Amygdala (tissue), 56 donors: Measurements from ENCODE around the gene PHACTR2.
"Not testable (repeated sequence)": the region's sequence is repeated elsewhere in the genome, so short reads cannot be mapped to it uniquely, and the experiment has no call there.

Source experiments
- DNase-seq, 56 donors: peaks; one replicate each; lab custom pipeline; 2025; lab: John Stamatoyannopoulos, UW

Gene PHACTR2

GRCh38 chr6:143677891-143678791 is at the start of gene PHACTR2:
PHACTR2 (plus strand) TSS chr6:143677965; CDS start chr6:143678164, 199 bp downstream.
- peak in 42 of 56 donors; percentile 4 to 64 (median 38) for DNase-seq

- DNase-seq, result no peak
These were observed 48.4 kb upstream of the PHACTR2 start for GRCh38 chr6:143629104-143630080.

DNA sequence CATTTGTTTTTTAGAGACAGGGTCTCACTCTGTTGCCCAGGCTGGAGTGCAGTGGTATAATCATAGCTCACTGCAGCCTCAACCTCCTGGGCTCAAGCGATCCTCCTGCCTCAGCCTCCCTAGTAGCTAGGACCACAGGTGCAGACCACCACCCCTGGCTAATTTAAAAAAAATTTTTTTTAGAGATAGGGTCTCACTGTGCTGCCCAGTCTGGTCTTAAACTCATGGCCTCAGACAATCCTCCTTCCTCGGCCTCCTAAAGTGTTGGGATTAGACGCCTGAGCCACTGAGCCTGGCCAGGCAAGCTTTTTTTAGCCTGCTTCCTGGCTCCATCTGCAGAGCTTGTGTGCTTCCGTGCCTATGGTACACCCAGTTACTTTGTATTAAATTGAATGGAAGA is 46.6 kb upstream of the PHACTR2 start:
- DNase-seq, result not testable (repeated sequence)

DNA sequence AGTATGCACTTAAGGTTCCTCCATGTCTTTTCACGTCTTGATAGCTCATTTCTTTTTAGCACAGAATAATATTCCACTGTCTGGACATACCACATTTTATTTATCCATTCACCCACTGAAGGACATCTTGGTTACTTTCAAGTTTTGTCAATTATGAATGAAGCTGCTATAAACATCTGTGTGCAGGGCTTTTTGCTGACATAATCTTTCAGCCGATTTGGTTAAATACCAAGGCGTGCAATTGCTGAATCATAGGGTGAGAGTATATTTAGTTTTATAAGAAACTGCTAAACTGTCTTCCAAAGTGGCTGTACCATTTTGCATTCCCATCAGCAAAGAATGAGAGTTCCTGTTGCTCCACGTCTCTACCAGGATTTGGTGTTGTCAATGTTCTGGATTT is 44.9 kb upstream of the PHACTR2 start:
- DNase-seq, result no peak

- no peak for DNase-seq
These were observed 43.3 kb upstream of the PHACTR2 start for GRCh38 chr6:143634486-143634885.

GRCh38 chr6:143637691-143638090 is 40.1 kb upstream of the PHACTR2 start:
- no peak for DNase-seq

GRCh38 chr6:143642403-143642802 is 35.4 kb upstream of the PHACTR2 start:
- no peak for DNase-seq

DNA sequence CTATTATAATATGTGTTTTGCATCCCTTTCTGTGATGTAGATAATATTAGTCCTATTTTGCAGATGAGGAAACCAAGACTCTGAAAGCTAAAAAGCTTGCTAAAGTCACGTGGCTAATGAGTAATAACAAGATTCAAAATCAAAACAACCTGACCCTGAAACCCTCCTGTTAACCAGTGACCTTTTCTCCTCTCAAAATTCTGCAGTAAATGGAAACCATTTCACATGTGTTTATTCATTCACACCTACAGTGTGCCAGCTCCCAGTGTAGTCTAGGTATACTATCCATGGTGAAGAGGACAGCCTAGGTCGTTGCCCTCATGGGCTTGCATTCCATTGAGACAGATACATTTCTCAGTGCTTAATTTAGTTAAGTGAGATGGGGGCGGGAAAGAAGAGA is 30.6 kb upstream of the PHACTR2 start:
- DNase-seq, result no peak

DNA sequence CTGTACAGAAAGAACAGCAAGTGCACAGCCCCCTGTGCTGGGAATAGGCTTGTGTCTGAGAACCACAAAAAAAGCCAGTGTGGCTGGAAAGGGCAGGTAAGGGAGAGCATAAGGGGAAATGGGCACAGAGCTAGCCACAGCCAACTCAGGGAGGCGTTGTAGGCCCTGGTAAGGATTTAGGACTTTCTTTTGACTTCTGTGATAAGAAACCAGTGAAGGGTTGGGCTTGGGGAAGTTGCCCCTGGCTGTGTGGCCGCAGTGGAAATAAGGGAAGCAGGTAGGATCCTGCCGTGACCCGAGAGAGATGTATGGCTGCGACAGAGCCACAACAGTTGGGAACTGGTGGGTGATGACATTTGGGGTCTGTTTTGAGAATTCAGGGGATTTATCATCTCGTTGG is 30.0 kb upstream of the PHACTR2 start:
- DNase-seq, result no peak

DNA sequence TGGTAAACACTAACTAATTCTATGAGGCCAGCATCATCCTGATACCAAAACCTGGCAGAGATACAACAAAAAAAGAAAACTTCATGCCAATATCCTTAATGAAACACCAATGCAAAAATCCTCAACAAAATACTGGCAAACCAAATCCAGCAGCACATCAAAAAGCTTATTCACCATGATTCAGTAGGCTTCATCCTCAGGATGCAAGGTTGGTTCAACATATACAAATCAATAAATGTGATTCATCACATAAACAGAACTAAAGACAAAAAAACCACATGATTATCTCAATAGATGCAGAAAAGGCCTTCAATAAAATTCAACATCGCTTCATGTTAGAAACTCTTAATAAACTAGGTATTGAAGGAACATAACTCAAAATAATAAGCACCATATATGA is 28.4 kb upstream of the PHACTR2 start:
- DNase-seq, result not testable (repeated sequence)

- not testable (repeated sequence) for DNase-seq
These were observed 26.4 kb upstream of the PHACTR2 start for GRCh38 chr6:143651328-143651727.

DNA sequence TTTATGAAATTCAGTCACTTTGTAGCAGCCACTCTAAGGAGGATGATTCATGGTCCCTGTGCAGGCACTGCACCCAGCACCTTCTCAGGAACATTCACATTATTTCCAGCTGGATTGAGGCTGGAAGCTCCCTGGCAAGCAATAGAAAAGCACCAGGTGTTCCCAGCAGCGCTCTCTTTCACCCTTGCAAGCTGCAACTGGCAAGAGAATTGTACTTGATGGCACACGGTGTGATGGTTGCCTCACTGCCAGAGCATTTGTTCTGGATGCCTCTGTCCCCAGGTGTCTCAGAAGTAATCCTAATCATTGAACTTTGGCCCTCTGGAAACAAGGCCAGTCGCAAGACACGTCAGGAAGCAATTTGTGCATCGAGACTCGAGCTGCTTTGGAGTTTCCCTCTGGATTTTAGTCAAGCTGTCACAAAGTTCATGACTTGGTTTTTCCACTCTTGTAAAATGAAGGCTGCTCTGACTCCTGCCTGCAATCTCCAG is 24.9 kb upstream of the PHACTR2 start:
- no peak for DNase-seq

DNA sequence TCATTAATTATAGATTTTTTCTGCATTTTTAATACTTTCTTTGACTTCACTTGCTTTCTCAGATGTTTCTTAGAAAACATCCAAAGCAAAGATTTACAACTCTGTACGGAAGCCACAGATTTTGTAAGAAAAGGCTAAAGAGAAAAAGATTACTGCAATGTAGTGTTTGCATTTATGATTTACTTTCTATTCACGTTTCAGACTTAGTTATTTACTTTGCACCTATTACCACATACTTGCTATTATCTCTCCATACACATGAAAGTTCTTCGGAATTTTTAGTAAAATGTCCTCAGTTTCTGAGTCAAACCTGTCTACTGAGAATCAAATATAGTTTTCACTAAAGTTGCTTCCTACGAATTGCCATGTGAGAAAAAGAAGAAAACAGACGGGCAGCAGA is 22.2 kb upstream of the PHACTR2 start:
- DNase-seq, result no peak

GRCh38 chr6:143656026-143656425 is 21.7 kb upstream of the PHACTR2 start:
- DNase-seq, result no peak

GRCh38 chr6:143657809-143658208 is 20.0 kb upstream of the PHACTR2 start:
- no peak for DNase-seq

DNA sequence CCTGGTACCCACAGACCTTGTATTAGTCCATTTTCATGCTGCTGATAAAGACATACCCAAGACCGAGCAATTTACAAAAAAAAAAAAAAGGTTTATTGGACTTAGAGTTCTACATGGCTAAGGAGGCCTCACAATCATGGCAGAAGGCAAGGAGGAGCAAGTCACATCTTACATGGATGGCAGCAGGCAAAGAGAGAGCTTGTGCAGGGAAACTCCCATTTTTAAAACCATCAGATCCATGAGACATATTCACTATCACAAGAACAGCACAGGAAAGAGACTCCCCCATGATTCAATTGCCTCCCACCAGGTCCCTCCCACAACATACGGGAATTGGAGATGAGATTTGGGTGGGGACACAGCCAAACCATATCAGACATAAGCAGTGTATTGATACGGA is 17.6 kb upstream of the PHACTR2 start:
- DNase-seq, result not testable (repeated sequence)

DNA sequence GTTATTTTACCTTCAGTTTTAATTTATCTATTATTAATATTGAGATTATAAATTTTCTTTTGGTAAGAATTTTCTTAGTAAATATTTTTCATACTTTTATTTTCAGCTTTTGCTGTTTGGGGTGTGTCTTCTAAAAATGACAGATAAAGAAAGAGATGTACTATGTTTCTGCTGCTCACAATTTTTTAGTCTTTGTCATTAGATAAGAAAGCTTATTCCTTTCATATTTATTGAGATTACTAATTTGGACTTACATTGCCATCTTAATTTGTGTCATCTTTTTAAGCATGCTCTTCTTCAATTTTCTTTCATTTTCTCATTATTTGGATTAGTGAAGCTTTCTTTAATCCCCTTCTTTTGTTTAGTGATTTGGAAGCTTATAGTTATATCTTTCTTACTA is 13.6 kb upstream of the PHACTR2 start:
- DNase-seq, result no peak

DNA sequence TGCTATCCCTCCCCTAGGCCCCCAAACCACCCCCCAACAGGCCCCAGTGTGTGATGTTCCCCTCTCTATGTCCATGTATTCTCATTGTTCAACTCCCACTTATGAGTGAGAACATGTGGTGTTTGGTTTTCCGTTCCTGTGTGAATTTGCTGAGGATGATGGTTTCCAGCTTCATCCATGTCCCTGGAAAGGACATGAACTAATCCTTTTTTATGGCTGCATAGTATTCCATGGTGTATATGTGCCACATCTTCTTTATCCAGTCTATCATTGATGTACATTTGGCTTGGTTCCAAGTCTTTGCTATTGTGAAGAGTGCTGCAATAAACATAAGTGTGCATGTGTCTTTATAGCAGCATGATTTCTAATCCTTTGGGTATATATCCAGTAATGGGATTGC is 11.8 kb upstream of the PHACTR2 start:
- not testable (repeated sequence) for DNase-seq

DNA sequence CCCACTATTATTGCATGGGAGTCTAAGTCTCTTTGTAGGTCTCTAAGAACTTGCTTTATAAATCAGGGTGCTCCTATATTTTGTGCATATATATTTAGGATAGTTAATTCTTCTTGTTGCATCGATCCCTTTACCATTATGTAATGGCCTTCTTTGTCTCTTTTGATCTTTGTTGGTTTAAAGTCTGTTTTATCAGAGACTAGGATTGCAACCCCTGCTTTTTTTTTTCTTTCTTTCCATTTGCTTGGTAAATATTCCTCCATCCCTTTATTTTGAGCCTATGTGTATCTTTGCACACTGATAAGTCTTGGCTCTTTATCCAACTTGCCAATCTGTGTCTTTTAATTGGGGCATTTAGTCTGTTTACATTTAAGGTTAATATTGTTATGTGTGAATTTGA is 8.3 kb upstream of the PHACTR2 start:
- DNase-seq, result not testable (repeated sequence)

- no peak for DNase-seq
These were observed 4.1 kb upstream of the PHACTR2 start for GRCh38 chr6:143673669-143674068.
